Keratinocyte (primary cell): ENCODE data around the gene TANK.
A peak's percentile ranks its signal among the peaks of the same experiment; 100 is the strongest.

Source experiments
- CTCF ChIP-seq, 3 experiments: IDR thresholded peaks in 1 of 3; conservative IDR thresholded peaks in 1 of 3; optimal IDR thresholded peaks in 1 of 3; 2 replicates in 2 of 3; 3 replicates in 1 of 3; pipeline versions ENCODE3 to v1.5.1; 2011; ENCODE audit warnings: low read length in 3 of 3, mild to moderate bottlenecking in 3 of 3, moderate library complexity in 2 of 3, control low read depth in 1 of 3, inconsistent platforms in 1 of 3; ENCODE audit not compliant: insufficient read depth in 2 of 3; ENCODE audit errors: extremely low read depth in 1 of 3
- EZH2 ChIP-seq: IDR thresholded peaks from one replicate; pipeline ENCODE4 v1.6.1; 2012; ENCODE audit warnings: inconsistent platforms, mild to moderate bottlenecking, low read length, moderate library complexity

GRCh38 chr2:161273038-161273760 lies 113.0 kb downstream of the TANK start:
- TF ChIP-seq CTCF (optimal IDR thresholded peaks at IDR 0.05 in 1 of 3, IDR thresholded peaks at IDR 0.05 in 1 of 3, conservative IDR thresholded peaks at IDR 0.05 in 1 of 3; ENCODE audit: extremely low read depth in 1 of 3, insufficient read depth in 2 of 3, low read length in 3 of 3) (peak in 2 of 3 experiments; percentile 39 to 49), EZH2 (no peak)
